DOHH2 (cell line): Measurements from ENCODE around the gene OLFML3.

Source experiments
- CTCF ChIP-seq: fragments of 200-600 bp; sonication (generic); IDR thresholded peaks from one replicate; pipeline ENCODE4 v1.5.1; 2014; ENCODE audit warnings: antibody characterized with exemption, mild to moderate bottlenecking, low read depth, low read length; ENCODE audit not compliant: poor library complexity, severe bottlenecking
- EZH2phosphoT487 ChIP-seq: fragments of 200-600 bp; sonication (generic); IDR thresholded peaks from 2 replicates; pipeline ENCODE4 v1.6.1; 2017; ENCODE audit warnings: borderline replicate concordance, mild to moderate bottlenecking, antibody characterized with exemption, low read length, moderate library complexity, mixed read lengths

GRCh38 chr1:113978863-113979702, at the start of gene OLFML3:
- TF ChIP-seq CTCF (peak; percentile 77), EZH2phosphoT487 (no peak)
